GM19035 (cell line): ENCODE data around the gene FGF12.
"Not testable (repeated sequence)": the region's sequence is repeated elsewhere in the genome, so short reads cannot be mapped to it uniquely, and the experiment has no call there.

ENCODE experiments used
- ATAC-seq: cut with Tn5 transposase; IDR thresholded peaks from one replicate; pipeline ENCODE4 v1.9.1; 2021; ENCODE audit not compliant: unreplicated experiment

The FGF12 gene

DNA sequence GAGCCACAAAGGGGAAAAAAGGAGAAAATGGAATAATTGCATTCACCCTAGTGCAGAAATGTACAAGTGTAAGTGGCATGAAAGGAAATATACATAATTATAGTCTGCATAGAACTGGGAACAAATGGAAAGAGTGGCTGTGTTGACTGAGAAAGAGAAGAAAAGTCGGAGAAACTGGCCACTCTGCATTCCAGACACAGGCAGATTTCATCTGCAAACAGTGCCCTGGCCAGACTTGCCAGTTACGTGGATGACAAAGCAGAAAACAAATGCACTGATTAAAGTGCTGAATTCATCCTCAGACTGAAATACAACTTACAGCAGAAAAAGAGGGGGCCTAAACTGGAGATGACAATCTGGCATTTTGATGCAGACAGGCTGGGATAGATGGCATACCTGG, 129.8 kb downstream of the FGF12 start:
- ATAC-seq: no peak

DNA sequence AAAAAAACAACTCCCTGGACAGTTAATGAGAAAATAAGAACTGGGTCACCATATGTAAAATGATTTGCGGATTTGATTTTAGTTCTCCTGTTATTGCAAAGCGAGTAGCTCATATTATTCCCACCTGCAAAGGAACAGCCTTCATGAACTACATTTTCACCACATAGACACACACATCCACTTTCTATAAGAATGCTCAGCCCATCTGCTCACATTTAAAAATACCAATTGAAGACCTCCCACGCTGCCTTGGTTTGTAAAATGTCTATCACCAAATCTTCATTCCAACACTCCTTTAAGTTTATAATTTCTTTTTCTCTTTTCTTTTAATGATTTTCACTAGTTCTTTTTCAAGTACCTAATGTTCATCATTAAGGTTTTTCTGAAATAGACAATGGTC, 148.6 kb downstream of the FGF12 start:
- no peak for ATAC-seq

DNA sequence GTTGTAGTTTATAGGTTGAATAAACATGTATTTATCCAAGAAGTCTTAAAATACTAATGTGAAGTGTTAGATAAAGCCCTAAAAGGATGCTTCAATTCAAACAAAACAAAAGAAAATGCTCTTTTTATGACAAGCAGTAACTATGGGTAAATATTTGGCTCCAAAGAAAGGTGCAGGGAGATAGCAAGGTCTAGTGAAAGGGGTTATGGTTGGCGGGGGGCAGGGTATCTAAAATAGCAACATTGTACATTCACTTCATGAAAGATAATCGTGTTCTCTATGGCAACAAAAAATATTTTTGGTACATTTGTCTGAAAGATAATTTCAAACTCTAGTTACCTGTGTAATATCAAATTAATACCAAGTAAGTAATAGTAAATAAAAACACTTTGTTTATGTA, 149.5 kb downstream of the FGF12 start:
- ATAC-seq: no peak

DNA sequence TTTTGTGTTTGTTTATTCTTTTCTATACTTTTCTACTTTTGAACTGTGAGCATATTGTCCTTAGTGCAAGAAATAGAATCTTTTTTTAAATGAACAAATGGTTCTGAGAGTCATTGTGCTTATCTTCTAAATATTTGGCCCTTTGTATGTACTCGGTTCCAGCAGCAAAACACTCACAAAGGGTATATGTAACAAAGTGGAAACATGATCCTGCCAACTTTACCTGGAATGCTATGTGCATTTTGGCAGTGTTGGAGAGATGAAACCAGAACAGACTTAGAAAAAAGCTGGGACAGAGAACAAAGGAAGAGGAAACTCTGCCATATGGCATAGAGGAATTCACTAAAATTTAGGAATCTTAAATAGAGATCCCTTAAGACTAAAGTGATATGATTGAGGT, 150.1 kb downstream of the FGF12 start:
- no peak for ATAC-seq

DNA sequence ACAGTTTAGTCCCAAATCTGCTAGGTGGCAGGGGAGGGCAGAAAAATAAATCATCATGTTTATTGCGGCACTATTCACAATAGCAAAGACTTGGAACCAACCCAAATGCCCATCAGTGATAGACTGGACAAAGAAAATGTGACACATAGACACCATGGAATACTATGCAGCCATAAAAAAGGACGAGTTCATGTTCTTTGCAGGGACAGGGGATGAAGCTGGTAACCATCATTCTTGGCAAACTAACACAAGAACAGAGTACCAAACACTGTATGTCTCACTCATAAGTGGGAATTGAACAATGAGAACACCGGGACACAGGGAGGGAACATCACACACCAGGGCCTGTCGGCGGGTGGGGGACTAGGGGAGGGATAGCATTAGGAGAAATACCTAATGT, 150.6 kb downstream of the FGF12 start:
- not testable (repeated sequence) for ATAC-seq

DNA sequence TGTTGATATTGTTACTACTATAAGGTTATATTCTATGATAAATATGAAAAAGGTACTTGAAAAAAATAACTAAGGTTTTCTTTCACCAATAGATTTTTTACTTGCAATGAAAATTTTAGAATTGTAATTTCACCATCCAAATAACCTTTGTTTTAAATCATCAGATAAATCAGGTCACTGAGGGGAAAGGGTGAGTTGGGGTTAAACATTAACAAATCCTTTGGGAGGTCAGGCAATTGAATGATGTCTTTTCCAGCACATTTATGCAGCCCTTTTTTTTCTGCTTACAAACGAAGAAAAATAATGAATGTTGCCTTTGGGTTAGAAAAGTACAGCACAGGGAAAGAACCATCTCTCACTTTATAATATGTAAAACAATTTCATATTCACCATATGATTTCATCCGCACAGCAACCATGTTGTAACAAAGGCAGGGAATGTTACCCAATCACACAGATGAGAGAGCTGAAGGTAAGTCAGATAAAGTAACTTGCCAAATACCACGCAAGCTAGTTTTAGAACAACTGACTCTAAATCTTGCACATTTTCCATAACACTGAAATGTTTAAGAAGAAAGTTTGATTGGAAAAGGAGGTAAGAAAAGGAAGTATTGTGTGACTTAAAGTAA, 151.3 kb downstream of the FGF12 start:
- ATAC-seq: no peak

DNA sequence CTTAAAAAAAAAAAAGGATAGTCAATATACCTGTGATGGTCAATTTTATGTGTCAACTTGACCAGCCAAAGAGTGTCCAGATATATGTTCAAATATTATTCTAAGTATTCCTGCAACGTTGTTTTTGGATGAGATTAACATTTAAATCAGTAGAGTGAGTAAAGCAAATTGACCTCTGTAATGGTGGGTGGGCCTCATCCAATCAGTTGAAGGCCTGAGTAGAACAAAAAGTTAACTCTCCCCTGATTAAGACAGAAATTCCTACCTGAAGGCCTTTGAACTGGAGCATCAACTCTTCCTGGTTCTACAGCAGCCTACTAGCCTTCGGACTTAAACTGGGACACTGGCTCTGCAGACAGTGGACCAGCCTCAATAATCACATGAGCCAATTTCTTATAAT, 154.1 kb downstream of the FGF12 start:
- no peak for ATAC-seq

DNA sequence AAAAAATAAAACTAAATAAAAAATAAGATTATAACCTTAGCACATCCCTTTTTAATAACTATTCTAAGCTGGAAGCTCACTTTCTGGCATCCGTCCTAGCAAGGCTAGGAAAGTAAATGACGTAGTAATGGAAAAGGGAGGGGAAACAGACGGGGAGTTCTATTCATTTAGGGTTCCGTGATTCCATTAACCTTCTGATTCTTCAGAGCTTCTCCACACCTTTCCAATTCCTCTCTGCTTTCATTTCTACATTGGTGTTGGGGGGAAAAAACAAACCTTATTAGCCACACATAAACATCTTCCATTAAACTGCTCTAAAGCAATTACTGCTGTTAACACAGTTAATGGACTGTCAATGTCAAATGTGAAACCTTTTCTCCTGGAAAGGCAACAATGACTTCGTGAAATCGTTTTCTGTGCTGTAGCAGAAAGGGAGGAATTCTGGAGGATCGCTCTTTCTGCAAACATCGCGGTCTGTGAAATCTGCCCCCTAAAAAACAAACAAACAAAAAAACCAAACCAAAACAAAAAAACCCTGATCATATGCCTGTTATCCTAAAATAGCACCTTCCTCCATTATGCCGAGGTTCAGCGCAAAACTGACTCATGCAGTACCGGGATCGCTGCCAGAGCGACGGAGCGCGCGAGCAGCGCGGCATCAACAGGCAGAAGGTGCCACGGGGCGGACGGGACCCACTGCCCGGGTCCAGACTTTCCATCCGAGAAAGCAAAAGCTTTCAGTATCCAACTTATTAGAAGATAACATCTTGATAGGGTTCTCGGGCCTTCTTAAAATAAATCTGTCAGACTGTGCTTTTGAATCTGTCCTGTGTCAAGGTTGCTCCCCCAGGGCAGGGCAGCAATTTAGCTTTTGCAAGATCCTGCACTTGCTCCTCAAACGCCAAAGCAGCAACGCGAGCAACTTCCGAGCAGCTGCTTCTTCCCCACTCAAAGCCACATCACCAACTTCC, 156.2 kb downstream of the FGF12 start:
- ATAC-seq: no peak

DNA sequence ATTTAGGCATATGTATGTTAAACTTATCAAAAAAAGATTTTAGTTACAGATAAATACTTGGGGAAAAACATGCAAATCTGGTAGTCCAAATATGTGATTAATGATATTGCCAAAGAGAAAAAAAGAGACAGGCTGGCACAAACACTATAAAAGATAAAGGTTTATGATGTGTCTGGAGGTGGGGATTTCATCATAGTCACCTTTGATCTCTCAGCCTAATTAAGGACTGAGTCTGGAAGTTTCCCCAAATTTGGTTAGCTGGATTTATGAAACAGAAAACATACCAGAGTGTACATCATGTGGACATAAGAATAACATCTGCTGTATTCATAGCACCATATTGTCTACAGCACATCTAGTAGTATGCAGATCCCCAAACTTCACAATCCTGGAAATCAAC, 157.0 kb downstream of the FGF12 start:
- ATAC-seq: no peak

DNA sequence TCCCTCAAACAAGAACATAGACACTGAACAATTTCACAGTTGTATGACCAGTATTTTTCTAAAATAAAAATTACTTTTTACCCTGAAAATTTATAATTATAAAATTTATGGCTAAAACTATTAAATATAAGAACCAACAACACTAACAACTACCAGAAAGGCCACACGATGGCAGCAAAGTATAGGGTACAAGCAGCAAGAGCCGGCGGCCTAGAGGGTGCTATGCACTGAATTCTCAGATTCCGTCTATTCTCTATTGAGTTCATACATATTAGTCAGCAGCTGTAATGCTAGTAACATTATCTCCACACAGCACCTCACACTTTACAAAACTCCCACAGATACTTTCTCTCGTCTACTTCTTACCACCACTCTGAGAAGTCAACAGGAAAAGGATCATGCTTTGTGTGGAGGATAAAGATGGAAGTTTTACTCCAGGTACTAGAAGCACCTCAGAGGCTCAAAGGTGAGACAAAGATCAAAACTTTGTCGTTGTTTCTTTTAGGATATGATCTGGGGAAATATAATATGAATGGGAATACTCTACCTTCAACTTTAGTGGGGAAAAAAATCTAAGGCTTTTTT, 160.5 kb downstream of the FGF12 start:
- ATAC-seq: peak; percentile 76

DNA sequence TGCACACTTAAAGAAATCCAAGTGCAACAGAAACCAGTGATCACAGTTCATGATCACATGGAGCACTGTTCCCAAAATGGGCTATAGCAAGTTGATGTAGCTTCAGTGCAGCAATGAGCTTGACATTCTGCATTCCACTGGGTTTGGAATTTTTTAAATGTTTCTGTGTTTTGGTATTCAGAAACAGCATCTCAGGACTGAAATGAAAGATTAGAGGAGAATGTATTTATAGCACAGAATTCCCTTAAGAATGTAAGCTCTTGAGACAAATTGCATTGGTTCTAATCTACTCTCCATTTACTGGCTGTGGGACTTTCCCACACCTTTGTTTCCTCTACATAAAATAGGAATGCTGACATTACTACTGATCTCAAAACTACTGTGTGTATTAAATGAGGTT, 162.7 kb downstream of the FGF12 start:
- ATAC-seq: no peak

DNA sequence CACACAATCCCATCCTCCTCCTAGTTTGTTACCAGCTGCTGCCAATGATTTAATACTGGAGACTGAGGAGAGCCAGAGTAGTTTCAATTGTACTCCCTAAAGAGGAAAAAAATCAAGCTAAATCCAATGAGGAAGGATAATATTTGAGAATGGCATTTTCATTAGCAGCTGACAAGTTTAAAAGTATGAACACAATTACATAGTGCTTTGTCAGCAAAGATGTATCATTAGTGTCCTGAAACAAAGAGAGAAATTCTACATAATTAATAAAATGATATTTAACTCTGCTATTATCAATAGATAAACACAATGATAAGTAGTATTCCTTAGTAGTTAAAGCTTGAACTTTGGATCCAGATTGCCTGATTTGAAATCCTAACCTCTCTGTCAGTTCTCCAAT, 163.9 kb downstream of the FGF12 start:
- ATAC-seq: no peak

DNA sequence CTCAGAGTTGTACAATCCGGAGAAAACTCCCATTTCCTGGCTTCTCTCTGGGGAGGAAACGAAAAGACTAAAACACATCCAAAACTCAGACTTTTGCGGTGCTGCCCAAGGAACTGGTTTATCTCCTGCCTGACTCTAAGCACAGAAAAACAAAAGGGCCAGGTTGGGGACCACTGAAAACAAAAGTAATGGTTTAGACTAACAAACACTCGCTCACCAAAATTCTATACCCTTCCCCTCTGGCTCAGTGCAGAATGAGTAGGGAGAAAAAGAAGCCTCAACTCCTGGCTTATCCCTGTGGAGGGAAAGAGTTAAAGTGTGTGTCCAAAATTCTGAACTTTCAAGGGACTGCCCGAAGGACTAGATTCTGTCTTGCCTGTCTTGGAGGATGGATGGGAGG, 173.6 kb downstream of the FGF12 start:
- ATAC-seq: no peak

DNA sequence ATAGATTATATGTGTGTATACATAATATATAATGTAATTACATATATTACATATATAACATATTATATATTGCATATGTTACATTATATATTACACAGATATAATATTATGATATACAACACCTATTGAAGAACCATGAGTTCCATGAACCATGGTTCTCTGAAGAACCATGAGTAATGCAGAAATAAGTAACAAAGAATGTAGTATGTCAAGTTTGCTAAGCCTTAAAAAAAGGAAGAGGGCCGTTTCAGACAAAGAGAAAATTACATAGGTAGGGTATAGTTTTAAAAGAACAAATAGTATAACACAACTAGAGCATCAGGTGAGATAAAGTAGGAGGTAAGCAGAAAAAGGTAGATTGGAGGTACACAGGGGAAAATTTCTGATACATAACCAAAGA, 177.0 kb downstream of the FGF12 start:
- ATAC-seq: no peak

DNA sequence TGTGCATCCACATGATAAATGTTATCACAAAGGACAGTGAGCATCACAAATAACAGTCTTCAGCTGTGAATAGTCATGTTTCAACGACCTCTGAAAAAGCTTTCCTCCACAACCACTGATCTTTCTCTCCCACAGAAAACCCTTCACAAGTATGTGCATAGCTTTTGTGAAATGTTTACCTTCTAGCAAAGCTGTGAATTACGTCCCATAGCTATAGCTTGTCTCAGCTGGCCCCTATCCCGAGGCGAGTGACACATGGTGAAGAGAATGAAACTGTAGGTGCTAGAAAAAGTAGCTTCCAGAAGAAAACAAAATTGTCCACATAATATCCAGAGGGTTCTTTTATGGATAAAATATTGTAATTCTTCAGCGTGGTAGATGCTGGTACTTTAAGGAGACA, 182.0 kb downstream of the FGF12 start:
- ATAC-seq: no peak

DNA sequence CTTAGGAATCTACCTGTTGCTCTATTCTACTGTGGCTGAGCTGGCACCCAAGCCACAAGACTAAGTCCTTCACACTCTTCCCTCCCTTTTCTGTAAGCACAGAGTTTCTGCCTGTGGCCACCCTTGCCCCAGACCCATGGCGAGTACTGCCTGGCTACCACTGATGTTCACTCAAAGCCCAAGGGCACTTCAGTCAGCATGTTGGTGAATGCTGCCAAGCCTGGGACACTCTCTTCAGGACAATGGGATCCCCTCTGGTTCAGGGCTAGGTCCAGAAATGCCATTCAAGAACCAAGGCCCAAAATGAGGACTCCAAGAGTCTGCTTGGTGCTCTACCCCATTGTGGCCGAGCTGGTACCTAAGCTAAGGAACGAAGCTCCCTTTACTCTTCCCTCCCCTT, 184.2 kb downstream of the FGF12 start:
- no peak for ATAC-seq

DNA sequence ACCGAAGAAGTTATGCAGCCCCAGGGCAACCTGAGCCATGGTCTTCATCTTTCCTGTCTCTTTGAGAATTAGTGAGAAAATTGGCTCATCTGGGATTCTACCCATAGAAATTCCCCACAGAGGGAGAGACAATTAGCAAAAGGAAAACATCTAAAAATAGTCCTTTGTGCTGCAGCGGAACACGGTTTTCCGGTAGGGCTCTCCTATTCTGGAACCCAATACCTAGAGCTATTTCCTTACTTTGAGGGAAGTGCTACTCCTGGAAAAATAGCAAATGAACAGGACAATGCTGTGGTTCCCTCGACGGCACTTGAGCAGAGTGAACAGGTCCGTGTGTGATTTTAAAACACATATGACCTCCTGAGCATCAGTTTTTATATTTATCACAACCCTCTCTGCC, 210.5 kb downstream of the FGF12 start:
- no peak for ATAC-seq

DNA sequence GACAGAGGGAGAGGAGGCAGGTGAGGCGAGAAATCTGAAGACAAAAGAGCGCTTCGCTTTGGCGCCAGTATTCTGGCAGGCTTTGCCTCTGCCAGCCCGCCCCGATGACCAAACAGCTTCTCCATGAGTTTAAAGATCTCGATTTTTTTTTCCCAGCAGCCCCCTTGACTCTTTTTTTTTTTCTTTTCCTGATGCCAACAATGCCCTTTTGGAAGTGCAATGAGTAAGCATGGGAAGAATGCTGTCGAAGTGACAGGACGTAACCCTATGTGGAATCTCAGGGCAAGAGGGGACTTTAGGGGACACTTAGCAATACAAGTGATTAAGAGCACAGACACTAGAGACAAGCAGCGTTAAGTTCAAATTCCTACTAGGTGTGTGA, 211.7 kb downstream of the FGF12 start:
- no peak for ATAC-seq

DNA sequence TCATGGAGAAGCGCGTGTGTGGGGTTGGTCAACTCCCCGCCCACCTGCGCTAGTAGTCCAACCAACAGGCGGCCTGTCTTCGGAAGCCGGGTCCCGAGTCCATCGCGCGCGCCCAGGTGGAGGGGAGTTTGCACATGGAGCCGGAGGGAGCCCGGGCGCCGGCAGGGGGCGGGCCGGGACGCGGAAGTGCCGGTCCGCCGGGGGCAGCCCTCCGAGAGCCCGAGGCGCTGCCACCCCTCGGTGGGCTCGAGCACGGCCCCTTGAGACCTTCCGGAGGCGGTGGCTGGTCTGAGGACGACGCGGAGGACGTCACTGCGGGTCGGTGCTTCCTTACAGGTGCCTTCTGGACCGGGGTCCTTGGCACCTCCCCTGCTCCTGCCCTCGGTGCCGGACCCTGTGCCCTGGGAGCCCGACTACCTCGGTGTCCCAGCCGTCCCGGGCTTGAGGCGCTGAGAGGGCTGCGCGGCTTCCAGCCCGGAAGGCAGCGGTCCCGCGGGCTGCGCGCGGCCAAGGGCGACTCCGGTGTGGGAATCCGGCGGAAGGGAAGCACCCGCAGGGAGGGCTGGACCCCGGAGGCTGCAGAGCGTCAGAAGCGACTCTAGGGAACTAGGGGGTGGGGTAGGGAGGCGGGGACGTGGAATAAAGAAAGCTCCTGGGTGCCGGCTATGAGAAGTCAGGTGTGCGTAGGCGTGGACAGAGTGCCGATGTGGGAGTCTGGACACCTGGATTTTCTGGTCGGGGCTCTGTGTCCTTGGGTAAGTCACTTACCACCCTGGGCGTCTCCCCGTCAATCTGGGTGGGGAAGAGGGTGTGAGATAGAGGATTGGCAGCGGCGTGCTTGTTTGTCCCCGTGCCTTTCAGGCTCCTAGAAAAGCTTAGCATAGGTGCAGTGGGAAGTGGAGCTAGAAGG, 212.3 kb downstream of the FGF12 start:
- no peak for ATAC-seq

DNA sequence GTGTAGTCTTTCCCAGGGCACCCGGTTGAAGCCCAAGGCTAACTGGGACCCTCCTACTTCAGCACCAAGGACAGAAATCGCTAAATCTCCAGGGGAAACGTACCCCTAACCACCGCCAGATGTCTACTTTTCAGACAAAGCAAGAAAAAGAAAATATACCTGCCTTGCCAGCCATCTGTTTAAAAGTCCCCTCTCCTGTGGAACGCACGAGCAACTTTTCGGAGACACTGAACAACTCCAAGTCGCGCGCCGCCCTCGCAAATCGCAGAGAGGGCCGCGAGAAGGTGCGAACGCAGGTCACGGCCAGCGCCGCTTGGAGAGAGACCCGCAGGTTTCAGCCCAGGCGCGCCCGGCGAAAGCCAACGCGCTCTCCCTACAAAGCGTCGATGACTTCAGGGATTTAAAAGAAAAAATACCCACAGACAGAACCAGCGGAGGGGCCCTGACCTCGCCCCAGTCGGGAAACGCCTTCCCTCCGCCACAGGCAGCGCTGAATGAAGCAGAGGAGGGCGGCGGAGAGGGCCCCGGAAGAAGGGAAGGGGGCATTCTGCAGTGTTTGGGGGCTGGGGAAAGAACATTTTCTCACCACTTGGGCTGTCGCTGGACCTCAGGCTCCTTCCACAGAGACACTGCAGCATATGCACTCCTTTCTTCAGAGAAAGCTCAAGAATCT, 213.1 kb downstream of the FGF12 start:
- ATAC-seq: no peak

DNA sequence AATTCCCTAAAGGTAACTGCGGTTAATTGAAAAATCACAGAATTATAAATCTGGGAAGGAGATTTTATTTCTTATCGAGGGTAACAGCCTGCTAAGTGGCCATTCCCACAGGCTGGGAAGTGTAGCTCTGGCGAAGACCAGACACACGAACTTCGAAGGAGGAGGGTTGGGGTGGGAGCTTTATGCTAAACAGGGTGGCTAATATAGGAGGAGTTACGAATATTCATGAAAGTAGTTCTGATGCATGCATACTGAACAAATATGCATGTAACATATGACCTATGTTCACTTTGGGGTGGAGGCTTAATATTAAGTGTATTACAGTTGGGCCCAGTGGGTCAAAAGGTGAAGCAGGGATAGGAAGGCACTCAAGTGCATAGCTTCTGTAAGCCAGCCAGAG, 221.6 kb downstream of the FGF12 start:
- no peak for ATAC-seq
